Peyer's patch (tissue), 4 donors: Measurements from ENCODE around the gene SLC6A9.

Experiments used
- POLR2A ChIP-seq, 2 donors: fragments of 450-650 bp; IDR thresholded peaks; one replicate each; pipeline ENCODE4 v1.5.1; 2017; ENCODE audit warnings: antibody characterized with exemption in 2 of 2, mild to moderate bottlenecking in 2 of 2, moderate library complexity in 2 of 2
- TF ChIP-seq, protein P1 (sequence below), 6 experiments: fragments of 450-650 bp in 4 of 6; fragments of 200-600 bp in 2 of 6; sonication (generic) in 1 of 6; IDR thresholded peaks; one replicate each; pipeline ENCODE4 v1.5.1; 2017 to 2019; ENCODE audit warnings: antibody characterized with exemption in 6 of 6, mild to moderate bottlenecking in 3 of 6, moderate library complexity in 1 of 6

DNA sequence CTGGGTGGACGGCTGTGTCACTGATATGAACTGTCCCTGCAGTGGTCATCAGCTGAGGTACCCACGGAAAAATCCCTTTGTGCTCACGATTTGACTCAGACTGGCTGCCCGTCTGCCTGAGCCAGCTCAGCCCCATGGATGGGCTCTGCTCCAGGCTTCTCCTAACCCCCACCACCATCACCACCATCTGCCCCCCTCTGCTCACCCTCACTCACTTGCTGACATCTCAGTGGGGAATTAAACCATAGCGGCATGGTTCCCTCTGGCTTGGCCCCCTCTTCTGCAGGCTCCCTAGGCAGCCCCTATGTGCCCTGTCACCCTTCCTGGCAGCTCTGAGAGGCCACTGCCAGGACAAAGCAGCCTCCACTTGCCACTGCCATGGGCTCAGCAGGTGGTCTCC, 17.3 kb downstream of the SLC6A9 start:
- TF ChIP-seq POLR2A (IDR thresholded peaks at IDR 0.05): no peak
- TF ChIP-seq, protein P1, sequence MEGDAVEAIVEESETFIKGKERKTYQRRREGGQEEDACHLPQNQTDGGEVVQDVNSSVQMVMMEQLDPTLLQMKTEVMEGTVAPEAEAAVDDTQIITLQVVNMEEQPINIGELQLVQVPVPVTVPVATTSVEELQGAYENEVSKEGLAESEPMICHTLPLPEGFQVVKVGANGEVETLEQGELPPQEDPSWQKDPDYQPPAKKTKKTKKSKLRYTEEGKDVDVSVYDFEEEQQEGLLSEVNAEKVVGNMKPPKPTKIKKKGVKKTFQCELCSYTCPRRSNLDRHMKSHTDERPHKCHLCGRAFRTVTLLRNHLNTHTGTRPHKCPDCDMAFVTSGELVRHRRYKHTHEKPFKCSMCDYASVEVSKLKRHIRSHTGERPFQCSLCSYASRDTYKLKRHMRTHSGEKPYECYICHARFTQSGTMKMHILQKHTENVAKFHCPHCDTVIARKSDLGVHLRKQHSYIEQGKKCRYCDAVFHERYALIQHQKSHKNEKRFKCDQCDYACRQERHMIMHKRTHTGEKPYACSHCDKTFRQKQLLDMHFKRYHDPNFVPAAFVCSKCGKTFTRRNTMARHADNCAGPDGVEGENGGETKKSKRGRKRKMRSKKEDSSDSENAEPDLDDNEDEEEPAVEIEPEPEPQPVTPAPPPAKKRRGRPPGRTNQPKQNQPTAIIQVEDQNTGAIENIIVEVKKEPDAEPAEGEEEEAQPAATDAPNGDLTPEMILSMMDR (IDR thresholded peaks at IDR 0.05): no peak
